Left renal pelvis (tissue), 4 donors: ENCODE measurements around the gene OSER1. TPM values are rescaled to one million over a fixed set of nuclear protein-coding genes. Genes with fewer than 3 reads are reported as not detected.

Experiments used
- polyA plus RNA-seq, 4 donors: library from polyadenylated mRNA; unstranded; fragments of 120-200 nt; gene quantifications; one replicate each; pipeline ENCODE4 v1.2.1, GENCODE V29; 2013; ENCODE audit not compliant: insufficient read length in 4 of 4

Gene OSER1
- polyA plus RNA-seq, 4 donors, result 40.6 to 52.0 (median 48.5) TPM

Other genes starting within 250 kb of the OSER1 start
- 1 to 10 TPM in 3 of 4 donors, under 1 TPM in 1; 0.98 to 1.8 (median 1.3) TPM for gene JPH2, start 23.6 kb downstream of the OSER1 start, polyA plus RNA-seq
- under 1 TPM; 0.27 to 0.75 (median 0.37) TPM for gene GDAP1L1, start 36.5 kb upstream of the OSER1 start, polyA plus RNA-seq
- gene FITM2, start 100.4 kb upstream of the OSER1 start, polyA plus RNA-seq, result 1 to 10 TPM; 7.4 to 8.9 (median 8.5) TPM
- under 1 TPM in 2 of 4 donors, not detected in 2; 0.47 to 0.90 TPM for gene R3HDML, start 126.3 kb upstream of the OSER1 start, polyA plus RNA-seq
- 10 to 100 TPM in 3 of 4 donors, under 1 TPM in 1; 0.90 to 51.8 (median 40.6) TPM for gene HNF4A, start 144.9 kb upstream of the OSER1 start, polyA plus RNA-seq